HG03558 (cell line): ENCODE data around the gene SETD1B.
A peak's percentile ranks its signal among the peaks of the same experiment; 100 is the strongest.
"Not testable (repeated sequence)": the region's sequence is repeated elsewhere in the genome, so short reads cannot be mapped to it uniquely, and the experiment has no call there.

ENCODE experiments used
- ATAC-seq: cut with Tn5 transposase; IDR thresholded peaks from one replicate; pipeline ENCODE4 v1.9.1; 2021; ENCODE audit warnings: moderate number of reproducible peaks; ENCODE audit not compliant: unreplicated experiment; ENCODE audit errors: extremely low read depth

Gene SETD1B

GRCh38 chr12:121803861-121804416 is at the start of gene SETD1B:
Gene SETD1B, plus strand, starts transcription at chr12:121804009. Its CDS starts 729 bp downstream, at chr12:121804738.
- ATAC-seq = no peak

DNA sequence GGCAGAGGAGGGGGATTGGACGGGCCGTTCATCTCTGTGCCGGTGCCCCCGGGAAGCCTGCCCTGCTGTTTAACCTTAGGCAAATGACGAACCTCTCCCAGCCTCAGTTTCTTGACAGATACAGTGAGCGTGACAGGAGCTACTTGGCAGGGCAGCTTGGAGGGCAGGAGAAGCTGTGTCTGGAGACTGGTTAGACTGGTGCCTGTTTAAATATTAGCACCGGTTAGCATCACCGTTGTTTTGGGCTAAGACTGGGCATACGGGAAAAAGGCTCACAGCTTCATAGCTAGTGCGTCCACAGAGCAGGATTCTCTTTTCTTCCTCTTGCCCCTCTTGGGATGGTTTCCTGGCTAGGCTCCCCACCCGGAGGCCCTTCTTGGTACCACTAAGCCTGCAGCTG is 49.0 kb upstream of the SETD1B start:
- ATAC-seq = no peak

DNA sequence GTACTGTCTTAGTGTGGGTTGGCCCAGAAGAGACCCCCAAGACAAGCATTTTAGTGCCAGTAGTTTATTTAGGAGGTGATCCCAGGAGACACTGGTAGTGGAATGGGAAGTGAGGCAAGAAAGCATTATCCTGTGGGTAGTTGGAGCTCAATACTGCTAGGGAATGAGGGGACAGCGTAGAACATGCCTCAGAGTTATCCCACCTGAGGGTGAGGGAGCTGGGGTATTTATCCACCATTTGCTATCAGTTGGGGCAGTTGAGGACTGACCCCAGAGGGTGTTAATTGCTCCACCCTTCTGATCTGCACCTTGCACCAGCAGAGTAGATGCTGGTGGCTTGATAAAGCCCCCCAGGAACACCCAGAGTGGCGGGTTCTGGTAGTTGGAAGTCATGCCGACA is 48.2 kb upstream of the SETD1B start:
- no peak for ATAC-seq

GRCh38 chr12:121758536-121758935 is 45.3 kb upstream of the SETD1B start:
- ATAC-seq = not testable (repeated sequence)

DNA sequence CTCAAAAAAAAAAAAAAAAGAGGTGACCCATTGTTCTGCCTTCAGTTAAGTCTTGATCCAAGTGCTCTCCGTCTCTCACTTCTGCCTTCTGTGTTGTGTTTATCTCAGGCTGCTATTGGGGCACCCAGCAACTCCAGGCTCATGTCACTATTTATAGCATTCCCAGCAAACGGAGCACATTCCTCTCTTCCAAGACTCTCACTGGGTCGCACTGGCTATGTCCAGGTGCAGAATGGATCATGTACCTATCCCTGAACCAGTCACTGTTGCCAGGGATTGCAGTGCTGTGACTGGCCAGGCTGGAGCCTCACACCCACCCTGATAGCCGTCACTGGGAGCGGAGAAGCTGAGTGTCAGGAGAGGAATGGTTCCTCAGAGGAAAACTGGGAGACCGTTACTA is 41.5 kb upstream of the SETD1B start:
- ATAC-seq = no peak

- no peak for ATAC-seq
Observed at GRCh38 chr12:121764808-121765207, 39.0 kb upstream of the SETD1B start.

DNA sequence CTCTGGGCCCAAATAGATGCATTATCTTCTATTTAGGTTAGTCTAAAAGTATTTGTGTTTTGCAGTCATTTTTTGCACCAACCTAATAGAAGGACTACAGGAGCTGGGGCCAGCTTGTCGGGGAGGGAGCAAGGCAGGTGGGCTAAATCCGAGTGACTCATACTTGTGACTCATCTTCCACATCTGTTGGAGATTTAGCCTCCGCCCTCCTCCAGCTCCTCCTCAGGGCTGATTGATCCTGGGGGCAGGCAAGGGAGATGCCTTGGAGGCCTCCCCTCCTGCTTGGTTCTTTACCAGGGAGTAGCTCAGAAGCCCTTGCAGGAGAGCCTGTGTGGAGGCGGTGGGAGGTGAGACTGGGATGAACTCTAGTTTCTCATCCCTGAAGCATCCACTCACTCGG is 38.2 kb upstream of the SETD1B start:
- no peak for ATAC-seq

- ATAC-seq = no peak
Observed at GRCh38 chr12:121766290-121767039, 37.3 kb upstream of the SETD1B start.

GRCh38 chr12:121767525-121768016 is 36.2 kb upstream of the SETD1B start:
- ATAC-seq = no peak

GRCh38 chr12:121769297-121769830 is 34.4 kb upstream of the SETD1B start:
- ATAC-seq = no peak

- no peak for ATAC-seq
Observed at GRCh38 chr12:121769831-121770301, 33.9 kb upstream of the SETD1B start.

- ATAC-seq = no peak
Observed at GRCh38 chr12:121770388-121770787, 33.4 kb upstream of the SETD1B start.

DNA sequence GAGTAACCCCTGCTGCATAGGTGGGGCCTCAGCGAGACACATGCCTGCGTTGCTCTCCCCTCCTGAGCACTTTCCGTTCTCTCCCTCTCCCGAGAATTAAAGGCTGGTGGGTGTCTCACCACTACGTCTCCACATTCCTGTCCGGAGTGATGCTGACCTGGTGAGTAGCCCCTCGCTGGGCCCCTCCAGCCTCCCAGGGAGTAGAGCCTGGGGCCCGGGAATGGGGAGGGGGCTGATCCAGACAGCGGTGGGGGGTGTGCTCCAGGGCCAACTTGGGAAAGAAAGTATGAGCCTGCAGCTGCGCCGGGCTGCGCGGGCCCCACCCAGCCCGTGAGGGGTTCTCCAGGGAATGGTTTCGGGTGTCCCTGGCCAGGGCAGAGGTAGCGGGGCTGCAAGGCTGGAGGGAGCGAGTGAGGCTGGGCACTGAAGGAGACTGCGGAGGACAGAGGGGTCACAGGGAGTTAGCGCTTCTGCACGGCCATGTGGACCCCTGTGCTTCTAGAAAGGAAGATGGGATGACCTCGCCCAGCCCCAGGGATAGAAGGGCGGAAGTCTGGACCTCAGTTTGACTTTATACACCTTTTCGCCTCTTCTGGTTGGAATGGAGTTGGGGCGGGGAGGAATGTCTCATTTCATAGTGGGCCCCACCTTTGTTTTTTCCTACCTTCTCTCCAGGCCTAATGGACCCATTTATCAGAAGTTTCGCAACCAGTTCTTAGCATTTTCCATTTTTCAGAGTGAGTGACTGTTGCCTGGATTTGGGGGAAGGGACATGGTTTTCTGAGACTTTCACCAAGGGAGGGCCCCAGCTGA is 32.8 kb upstream of the SETD1B start:
- no peak for ATAC-seq

DNA sequence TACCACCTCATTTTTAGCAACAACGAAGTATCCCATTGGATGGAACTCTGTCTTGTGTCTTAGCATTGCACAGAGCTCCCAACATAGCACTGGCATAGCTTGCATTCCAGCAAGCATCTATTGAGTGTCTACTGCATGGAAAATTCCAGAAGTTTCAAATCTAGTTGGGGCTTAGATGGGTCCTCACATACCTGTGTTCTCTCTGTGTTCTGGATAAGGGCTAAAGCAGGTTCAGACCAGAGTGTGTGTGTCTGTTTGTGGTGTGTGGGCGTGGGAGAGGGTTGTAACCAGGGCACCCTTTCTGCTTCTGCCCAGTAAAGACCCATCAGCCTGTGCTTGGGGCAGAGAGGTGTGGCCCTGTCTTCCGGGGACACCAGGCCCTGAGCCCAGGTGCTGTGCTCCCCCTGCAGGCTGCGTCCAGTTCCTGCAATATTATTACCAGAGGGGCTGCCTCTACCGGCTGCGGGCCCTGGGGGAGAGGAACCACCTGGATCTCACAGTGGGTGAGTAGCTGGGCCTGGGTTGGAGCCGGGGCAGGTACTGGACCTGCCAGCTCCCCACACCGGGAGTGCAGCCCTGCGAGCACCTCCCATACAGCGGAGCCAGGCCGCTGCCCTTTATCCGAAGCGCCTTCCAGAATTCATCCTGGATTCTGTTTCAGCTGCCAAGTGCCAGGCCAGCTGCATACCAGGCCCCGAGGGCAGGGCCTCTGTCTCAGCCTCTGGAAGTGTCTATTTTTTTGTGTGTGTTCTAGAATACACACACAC is 30.6 kb upstream of the SETD1B start:
- peak; percentile 48 for ATAC-seq

GRCh38 chr12:121774968-121775474 is 28.8 kb upstream of the SETD1B start:
- no peak for ATAC-seq

- ATAC-seq = no peak
Observed at GRCh38 chr12:121775501-121775900, 28.3 kb upstream of the SETD1B start.

GRCh38 chr12:121776190-121777098 is 27.4 kb upstream of the SETD1B start:
- ATAC-seq = no peak

GRCh38 chr12:121778567-121779421 is 25.0 kb upstream of the SETD1B start:
- ATAC-seq = no peak
